HL-60/S4 treated with phorbol 12-myristate 13-acetate at 8.2 ng/mL for 4 days and 3 days (cell line): Measurements from ENCODE around the gene ADCY4.
"Not testable (repeated sequence)": the region's sequence is repeated elsewhere in the genome, so short reads cannot be mapped to it uniquely, and the experiment has no call there.

ENCODE experiments used
- in situ Hi-C: fragments of 300-500 bp; cut with MboI; formaldehyde crosslinking; loops from 2 replicates; pipeline ENCODE4 v1.15.0; 2022; ENCODE audit warnings: low sequenced_read_pairs

ADCY4 gene

GRCh38 chr14:24334431-24335291 lies at the start of gene ADCY4:
TSS of gene ADCY4 (minus strand) at chr14:24335071. CDS start at chr14:24334652, 419 bp downstream.
- in situ Hi-C loops, result loop anchor here (10.0 to 25.0 kb wide), 2 partner anchors 100 to 278 kb away; partner anchors contain the start of gene GZMH

GRCh38 chr14:24384169-24384568 lies 49.3 kb upstream of the ADCY4 start:
- in situ Hi-C loops, result no loop called here

DNA sequence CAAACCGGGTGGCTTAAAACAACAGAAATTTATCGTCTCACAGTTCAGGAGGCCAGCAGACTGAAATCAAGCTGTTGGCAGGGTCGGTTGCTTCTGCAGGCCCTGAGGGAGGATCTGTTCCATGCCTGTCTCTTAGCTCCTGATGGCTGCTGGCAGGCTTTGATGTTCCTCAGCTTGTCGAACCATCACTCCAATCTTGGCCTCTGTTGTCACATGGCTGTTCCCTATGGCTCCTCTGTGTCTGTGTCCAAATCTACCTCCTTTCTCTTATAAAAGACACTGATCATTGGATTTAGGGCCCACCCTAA lies 47.1 kb upstream of the ADCY4 start:
- in situ Hi-C loops, result no loop called here

DNA sequence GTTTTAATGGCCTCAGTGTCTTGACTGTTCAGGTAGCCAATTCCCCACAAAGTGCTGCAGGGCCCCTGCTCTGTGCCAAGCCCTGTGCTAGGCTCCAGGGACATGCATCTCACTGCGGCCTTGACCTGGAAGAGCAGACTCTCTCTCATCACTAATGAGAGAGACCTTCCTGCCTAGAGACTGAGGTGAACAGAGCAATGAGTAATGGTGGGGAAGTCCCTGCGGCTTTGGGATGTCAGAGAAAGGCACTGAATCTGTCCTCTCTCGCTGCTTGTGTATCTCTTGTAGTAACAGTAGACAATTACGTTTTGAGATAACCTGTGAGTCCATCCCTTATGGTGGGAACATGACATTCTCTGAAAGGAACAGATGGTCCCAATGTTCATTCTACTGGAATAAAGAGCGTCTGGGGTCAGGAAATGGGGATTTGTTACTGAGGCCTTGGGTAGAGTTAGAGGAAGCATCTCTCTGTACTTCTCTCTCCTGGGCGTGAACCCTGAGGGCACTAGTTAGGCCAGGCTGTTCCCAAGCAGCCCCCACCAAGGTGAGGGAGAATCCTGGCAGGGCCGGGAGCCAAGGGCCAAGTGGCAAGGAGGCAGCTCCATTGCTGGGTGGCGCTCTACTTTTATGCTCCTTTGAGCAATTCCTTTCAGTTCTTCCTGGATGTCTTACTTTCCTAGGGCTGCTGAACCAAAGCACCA lies 46.6 kb upstream of the ADCY4 start:
- in situ Hi-C loops, result no loop called here

DNA sequence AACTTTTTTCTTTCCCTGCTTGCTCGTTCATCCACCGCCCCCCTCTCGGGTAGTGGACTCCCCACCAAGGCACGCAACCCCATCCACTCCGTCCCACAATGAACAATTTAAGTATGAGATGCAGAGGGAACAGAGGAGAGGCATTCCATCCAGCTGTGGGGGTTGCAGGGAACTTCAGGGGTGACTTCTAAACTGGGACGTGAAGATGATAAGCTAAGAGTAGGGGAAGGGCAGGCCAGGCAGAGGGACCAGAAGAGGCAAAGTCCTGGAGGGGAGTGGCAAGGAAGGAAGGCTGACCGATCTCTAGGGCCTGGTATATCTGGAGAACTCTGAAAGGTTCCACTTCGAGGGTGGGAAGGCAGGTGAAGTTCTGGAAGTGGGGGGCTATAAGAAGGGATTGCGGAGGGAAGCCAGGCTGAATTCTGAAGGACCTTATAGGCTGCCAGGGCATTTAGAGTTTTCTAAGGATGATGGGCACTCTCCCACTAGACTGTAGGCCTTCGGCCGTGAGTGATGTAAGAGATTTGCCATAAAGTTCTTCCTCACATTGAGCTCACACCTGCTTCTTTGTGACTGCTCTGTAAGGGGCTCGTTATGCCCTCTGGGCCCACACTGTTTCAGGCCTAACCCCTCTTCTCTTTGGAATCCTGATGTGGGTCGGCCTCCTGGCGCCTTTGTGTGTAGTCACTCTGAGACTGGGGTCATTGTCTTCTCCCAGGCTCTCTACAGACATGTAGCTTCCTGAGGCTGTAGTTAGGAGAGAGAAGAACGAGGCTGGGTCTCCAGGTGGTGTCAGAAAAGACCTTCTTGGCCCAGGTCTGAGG lies 45.2 kb upstream of the ADCY4 start:
- in situ Hi-C loops, result no loop called here

DNA sequence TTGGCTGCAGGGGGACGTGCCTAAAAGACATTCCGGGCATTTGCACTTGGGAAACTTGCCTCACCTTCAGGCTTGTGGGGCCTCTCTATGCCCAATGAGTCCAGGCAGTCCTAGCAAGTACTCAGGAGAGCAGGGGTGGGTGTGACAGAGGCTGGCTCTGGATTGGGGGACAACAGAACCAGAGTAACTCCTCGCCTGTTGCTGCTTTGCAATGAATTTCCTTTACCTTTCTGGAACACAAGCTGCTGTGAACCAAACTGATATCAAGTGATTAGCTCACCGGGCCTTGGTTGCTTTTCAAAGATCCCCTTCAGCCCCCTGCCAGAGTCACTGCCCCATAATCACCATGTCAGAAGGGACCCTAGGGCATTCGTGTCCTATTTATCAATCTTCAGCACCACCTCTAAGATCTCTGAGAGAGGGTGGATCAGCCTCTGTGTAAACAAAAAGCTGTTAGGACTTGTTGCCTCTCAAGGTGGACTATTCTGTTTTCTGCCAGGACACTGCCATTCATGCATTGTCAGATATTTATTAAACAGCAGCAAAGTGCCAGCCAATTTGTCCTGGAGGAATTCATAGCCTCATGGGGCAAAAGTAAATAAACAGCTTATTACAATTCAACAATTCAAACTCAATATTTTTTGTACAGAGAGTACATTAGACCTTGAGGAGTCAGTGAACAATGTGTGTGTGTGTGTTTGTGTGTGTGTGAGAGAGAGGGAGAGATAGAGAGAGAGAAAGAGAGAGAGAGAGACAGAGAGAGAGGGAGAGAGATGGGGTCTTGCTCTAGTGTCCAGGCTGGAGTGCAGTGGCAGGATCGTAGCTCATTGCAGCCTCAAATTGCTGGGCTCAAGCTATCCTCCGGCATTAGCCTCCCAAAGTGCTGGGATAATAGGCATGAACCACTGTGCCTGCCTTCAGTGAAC lies 44.4 kb upstream of the ADCY4 start:
- in situ Hi-C loops, result no loop called here

GRCh38 chr14:24378327-24378726 lies 43.5 kb upstream of the ADCY4 start:
- in situ Hi-C loops, result no loop called here

- in situ Hi-C loops, result no loop called here
Measured at GRCh38 chr14:24377657-24378056, 42.8 kb upstream of the ADCY4 start.

- in situ Hi-C loops, result no loop called here
Measured at GRCh38 chr14:24377126-24377525, 42.3 kb upstream of the ADCY4 start.

DNA sequence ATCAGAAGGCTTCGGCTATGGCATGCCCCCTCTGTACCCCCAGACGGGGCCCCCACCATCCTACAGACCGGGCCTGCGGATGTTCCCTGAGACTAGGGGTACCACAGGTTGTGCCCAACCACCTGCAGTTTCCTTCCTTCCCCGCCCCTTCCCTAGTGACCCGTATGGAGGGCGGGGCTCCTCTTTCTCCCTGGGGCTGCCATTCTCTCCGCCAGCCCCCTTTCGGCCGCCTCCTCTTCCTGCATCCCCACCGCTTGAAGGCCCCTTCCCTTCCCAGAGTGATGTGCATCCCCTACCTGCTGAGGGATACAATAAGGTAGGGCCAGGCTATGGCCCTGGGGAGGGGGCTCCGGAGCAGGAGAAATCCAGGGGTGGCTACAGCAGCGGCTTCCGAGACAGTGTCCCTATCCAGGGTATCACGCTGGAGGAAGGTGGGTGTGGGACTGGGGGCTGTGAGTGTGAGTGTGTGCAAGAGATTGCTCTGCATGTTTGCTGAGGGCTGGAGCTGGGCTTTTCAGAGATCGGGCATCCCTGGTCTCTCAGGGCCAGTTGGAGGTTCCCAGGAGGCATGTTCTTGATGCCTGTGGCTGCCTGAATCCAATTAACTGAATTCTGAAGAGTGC lies 41.7 kb upstream of the ADCY4 start:
- in situ Hi-C loops, result no loop called here

DNA sequence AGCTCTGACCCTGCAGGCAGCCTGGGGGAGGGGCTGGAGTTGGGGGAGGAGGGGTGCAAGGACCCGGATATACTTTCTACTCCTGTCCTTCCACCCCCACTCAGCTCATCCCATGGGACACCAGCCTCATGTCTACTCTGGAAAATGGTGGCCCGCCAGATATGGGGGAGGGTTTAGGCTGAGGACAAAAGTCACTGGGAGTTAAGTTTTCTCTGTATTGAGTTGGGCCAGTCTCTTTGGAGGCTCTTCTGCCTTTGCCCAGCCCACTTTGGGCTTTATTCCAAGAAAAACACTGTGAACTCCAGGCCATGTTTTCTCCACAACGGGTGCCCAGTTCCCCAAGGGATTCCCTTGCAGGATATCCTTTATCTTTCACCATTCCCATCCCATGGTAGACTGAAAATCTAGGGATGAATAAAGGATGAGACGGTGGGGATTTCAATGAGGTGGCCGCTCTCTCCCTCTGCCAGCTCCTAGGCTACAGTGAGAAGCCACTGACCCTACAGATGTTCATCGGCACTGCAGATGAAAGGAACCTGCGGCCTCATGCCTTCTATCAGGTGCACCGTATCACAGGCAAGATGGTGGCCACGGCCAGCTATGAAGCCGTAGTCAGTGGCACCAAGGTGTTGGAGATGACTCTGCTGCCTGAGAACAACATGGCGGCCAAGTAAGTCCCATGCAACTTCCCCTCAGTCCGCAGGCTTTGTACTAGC lies 38.0 kb upstream of the ADCY4 start:
- in situ Hi-C loops, result no loop called here

DNA sequence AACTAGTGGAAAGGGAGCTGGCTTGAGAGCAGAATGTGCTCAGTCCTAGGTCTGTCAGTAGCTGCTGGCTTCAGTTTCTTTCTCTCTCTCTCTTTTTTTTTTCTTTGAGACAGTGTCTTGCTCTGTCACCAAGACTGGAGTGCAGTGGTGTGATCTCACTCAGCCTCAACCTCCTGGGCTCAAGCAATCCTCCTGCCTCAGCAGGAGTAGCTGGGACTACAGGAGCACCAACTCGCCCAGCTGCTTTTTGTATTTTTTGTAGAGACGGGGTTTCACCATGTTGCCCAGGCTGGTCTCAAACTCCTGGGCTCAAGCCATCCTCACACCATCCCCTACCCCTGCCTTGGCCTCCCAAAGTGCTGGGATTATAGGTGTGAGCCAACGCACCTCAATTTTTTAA lies 36.7 kb upstream of the ADCY4 start:
- in situ Hi-C loops, result not testable (repeated sequence)

- in situ Hi-C loops, result no loop called here
Measured at GRCh38 chr14:24370748-24371147, 35.9 kb upstream of the ADCY4 start.

- in situ Hi-C loops, result no loop called here
Measured at GRCh38 chr14:24369907-24370687, 35.2 kb upstream of the ADCY4 start.

DNA sequence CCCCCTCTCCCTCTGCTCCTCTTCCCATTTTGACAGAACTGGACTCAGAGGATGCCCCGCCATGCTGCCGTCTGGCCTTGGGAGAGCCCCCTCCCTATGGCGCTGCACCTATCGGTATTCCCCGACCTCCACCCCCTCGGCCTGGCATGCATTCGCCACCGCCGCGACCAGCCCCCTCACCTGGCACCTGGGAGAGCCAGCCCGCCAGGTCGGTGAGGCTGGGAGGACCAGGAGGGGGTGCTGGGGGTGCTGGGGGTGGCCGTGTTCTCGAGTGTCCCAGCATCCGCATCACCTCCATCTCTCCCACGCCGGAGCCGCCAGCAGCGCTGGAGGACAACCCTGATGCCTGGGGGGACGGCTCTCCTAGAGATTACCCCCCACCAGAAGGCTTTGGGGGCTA lies 34.6 kb upstream of the ADCY4 start:
- in situ Hi-C loops, result no loop called here

DNA sequence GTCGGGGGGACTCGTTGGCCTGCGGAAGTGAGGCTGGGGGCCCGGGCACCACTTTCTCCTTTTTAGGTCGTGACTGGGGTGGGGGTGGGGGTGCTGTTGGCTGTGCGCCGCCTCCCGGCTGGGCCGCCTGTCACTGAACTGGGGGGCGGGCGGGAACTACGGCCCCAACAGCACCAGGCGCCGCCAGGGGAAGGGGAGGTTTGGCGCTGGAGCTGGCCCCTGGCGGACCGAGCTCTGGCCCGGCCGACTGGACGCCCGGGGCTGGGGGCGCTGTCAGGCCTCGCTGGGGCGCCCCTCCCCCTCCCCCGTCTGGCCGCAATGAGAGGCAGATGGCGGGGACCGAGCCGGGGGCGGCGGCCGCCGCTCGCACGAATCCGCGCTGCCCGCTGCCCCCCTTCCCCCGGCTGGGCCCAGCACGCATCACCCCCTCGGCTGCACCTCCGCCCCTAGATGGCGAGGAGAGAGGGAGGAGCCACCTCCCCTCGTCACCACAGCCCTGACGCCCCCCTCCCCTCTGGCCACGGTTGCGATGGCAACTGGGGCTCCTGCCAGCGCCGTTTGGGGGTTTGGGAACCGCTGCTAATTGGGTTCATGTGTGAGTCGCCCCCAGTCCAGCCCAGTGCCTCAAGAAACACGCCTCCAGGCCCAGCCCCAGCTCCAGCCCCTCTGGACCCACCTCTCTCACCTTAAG lies 33.8 kb upstream of the ADCY4 start:
- in situ Hi-C loops, result no loop called here

- in situ Hi-C loops, result no loop called here
Measured at GRCh38 chr14:24368212-24368561, 33.3 kb upstream of the ADCY4 start.
